Tibial artery (tissue), 4 donors: ENCODE measurements around the gene DMD.

ENCODE experiments used
- DNase-seq, 2 donors: peaks; one replicate each; pipeline ENCODE4 v3.0.0-alpha.2; 2019
- H3K27ac ChIP-seq, 2 donors: fragments of 200-600 bp; sonication (generic) in 1 of 2; 1 replicate in 1 of 2; 2 replicates in 1 of 2; pipeline ENCODE4 v1.5.1; 2018 to 2019; ENCODE audit warnings: mild to moderate bottlenecking in 1 of 2
- H3K27me3 ChIP-seq, 2 donors: fragments of 200-600 bp; sonication (generic) in 1 of 2; one replicate each; pipeline versions ENCODE4 v1.5.1 to v1.6.0; 2016 to 2019
- H3K36me3 ChIP-seq, 3 donors: fragments of 200-600 bp; sonication (generic) in 2 of 3; one replicate each; pipeline ENCODE4 v1.5.1; 2016 to 2019; ENCODE audit warnings: mild to moderate bottlenecking in 2 of 3
- H3K4me1 ChIP-seq, 4 donors: fragments of 200-600 bp; sonication (generic) in 2 of 4; 1 replicate in 3 of 4; 2 replicates in 1 of 4; pipeline ENCODE4 v1.5.1; 2016 to 2019
- H3K4me3 ChIP-seq, 2 donors: fragments of 200-600 bp; sonication (generic) in 1 of 2; 1 replicate in 1 of 2; 2 replicates in 1 of 2; pipeline ENCODE4 v1.5.1; 2018 to 2019; ENCODE audit warnings: mild to moderate bottlenecking in 2 of 2
- H3K9me3 ChIP-seq, 3 donors: fragments of 200-600 bp; sonication (generic) in 1 of 3; one replicate each; pipeline ENCODE4 v1.5.1; 2016 to 2019
- CTCF ChIP-seq, 2 experiments: fragments of 200-600 bp in 1 of 2; fragments of 450-650 bp in 1 of 2; IDR thresholded peaks; one replicate each; pipeline ENCODE4 v1.5.1; 2017 to 2019; ENCODE audit warnings: antibody characterized with exemption in 2 of 2, mild to moderate bottlenecking in 1 of 2, moderate library complexity in 1 of 2
- intact Hi-C: fragments of 100-400 bp; cut with DNase I; formaldehyde crosslinking; loops from one replicate; pipeline ENCODE4 v1.15.0; 2023; ENCODE audit warnings: low total_unique reads

DMD gene

GRCh38 chrX:31147175-31147574 lies 2064.2 kb downstream of the DMD start:
- Histone ChIP-seq H3K27ac (no peak overlapping the region), H3K4me1 (no peaks in the 10 kb centered on the region), H3K9me3 (no peaks in the 10 kb centered on the region), H3K27me3 (no peaks in the 10 kb centered on the region), H3K36me3 (peaks cover 3 to 15% (median 9%) of the 10 kb centered on the region in 3 donors), H3K4me3 (no peak overlapping the region)
- intact Hi-C loops: no loop called here
- no peak for TF ChIP-seq CTCF (IDR thresholded peaks at IDR 0.05)
- DNase-seq: no peak

DNA sequence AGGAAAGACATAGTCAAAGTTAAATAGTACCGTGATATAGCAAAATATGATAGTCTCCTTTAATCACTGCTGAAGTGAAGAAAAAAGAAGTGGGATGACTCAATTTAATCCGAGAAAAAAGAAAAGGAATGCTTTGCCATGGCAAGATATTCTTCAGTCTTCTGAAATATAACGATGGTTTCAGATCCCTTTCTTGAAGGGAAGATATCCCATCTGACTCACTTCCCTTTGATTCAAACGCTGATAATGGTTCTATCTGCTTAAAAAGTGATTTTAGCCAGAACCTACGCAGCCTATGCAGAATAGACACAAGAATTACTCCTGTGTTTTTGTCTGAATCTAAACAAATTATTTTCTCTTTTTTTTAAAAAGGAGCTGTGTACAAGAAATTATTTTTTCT lies 2071.4 kb downstream of the DMD start:
- H3K4me3 ChIP-seq: no peak overlapping the region
- DNase-seq: no peak
- intact Hi-C loops: no loop called here
- TF ChIP-seq CTCF (IDR thresholded peaks at IDR 0.05): no peak
- no peak overlapping the region for H3K27ac ChIP-seq
- no peaks in the 10 kb centered on the region for H3K4me1 ChIP-seq
- H3K9me3 ChIP-seq: no peaks in the 10 kb centered on the region
- H3K36me3 ChIP-seq: peaks cover 0 to 5% (median 0%) of the 10 kb centered on the region in 3 donors
- H3K27me3 ChIP-seq: no peaks in the 10 kb centered on the region

DNA sequence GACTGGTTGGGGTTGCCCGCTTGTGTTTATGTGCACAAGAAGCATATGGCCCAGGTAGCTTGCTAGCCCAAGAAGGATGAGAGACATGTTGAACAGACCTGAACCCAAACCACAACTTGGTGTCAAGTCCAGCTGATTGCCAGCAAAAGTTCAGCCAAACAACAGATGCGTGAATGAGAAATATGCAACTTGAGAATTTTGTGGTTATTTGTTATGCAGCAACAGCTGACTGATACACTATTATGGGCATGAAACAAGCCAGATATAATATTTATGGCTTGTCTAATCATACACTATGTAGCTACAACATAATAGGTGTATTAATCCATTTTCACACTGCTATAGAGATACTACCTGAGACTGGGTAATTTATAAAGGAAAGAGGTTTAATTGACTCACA lies 2073.2 kb downstream of the DMD start:
- TF ChIP-seq CTCF (IDR thresholded peaks at IDR 0.05): no peak
- no peak overlapping the region for H3K27ac ChIP-seq
- no peaks in the 10 kb centered on the region for H3K27me3 ChIP-seq
- intact Hi-C loops: no loop called here
- no peaks in the 10 kb centered on the region for H3K9me3 ChIP-seq
- no peak overlapping the region for H3K4me3 ChIP-seq
- H3K4me1 ChIP-seq: no peaks in the 10 kb centered on the region
- no peak for DNase-seq
- peaks cover 0 to 5% (median 3%) of the 10 kb centered on the region in 3 donors for H3K36me3 ChIP-seq

GRCh38 chrX:31136144-31136611 lies 2075.2 kb downstream of the DMD start:
- TF ChIP-seq CTCF (IDR thresholded peaks at IDR 0.05): no peak
- Histone ChIP-seq H3K4me3 (no peak overlapping the region), H3K4me1 (no peaks in the 10 kb centered on the region), H3K27me3 (no peaks in the 10 kb centered on the region), H3K36me3 (peaks cover 0 to 5% (median 3%) of the 10 kb centered on the region in 3 donors), H3K9me3 (no peaks in the 10 kb centered on the region), H3K27ac (no peak overlapping the region)
- intact Hi-C loops: no loop called here
- DNase-seq: no peak

- peaks cover 0 to 3% (median 3%) of the 10 kb centered on the region in 3 donors for H3K36me3 ChIP-seq
- no peak for DNase-seq
- no peaks in the 10 kb centered on the region for H3K27me3 ChIP-seq
- intact Hi-C loops: no loop called here
- H3K27ac ChIP-seq: no peak overlapping the region
- no peak overlapping the region for H3K4me3 ChIP-seq
- TF ChIP-seq CTCF (IDR thresholded peaks at IDR 0.05): no peak
- H3K4me1 ChIP-seq: no peaks in the 10 kb centered on the region
- H3K9me3 ChIP-seq: no peaks in the 10 kb centered on the region
Observed at GRCh38 chrX:31132821-31133241, 2078.5 kb downstream of the DMD start.
